Panc1 (cell line): ENCODE results near the gene ZDHHC11B. TPM values are rescaled to one million over a fixed set of nuclear protein-coding genes. Genes with fewer than 3 reads are reported as not detected.
A peak's percentile ranks its signal among the peaks of the same experiment; 100 is the strongest.

Experiments used
- ATAC-seq: fragments of 200-7000 bp; cut with Tn5 transposase; 2 replicates; pipeline ENCODE4 v1.9.1; 2020; ENCODE audit warnings: mild to moderate bottlenecking, moderate library complexity
- BruUV-seq: library from RNA; stranded (reverse); fragments of 400-500 nt; replicated peaks from 2 replicates; lab custom pipeline; 2021; lab: Mats Ljungman, UMichigan
- CTCF ChIA-PET: fragments of 300-600 bp; sonication (Branson Sonifier 250); formaldehyde crosslinking; loops from one replicate; lab custom pipeline; 2022; ENCODE audit warnings: antibody characterized with exemption; lab: Charles Lee
- POLR2A ChIA-PET: fragments of 300-600 bp; sonication (Branson Sonifier 250); formaldehyde crosslinking; loops from one replicate; lab custom pipeline; 2022; ENCODE audit warnings: antibody characterized with exemption; lab: Charles Lee
- DNase-seq: peaks from one replicate; pipeline ENCODE4 v3.0.0-alpha.2; 2010; ENCODE audit warnings: low read depth, low spot score
- H3K27ac ChIP-seq: 2 replicates; pipeline ENCODE4 v1.5.1; 2011; ENCODE audit warnings: mild to moderate bottlenecking, low read length, inconsistent platforms
- H3K27me3 ChIP-seq: fragments of 200-500 bp; sonication (Bioruptor generic); 2 replicates; pipeline ENCODE4 v1.6.0; 2014; ENCODE audit warnings: low read length, inconsistent platforms; ENCODE audit not compliant: control insufficient read depth, insufficient read depth
- H3K36me3 ChIP-seq: fragments of 200-500 bp; sonication (Bioruptor generic); 2 replicates; pipeline ENCODE4 v1.5.1; 2014; ENCODE audit warnings: inconsistent platforms, mild to moderate bottlenecking, low read length, moderate library complexity; ENCODE audit not compliant: control insufficient read depth, insufficient read depth
- H3K4me1 ChIP-seq: 2 replicates; pipeline ENCODE4 v1.5.1; 2011; ENCODE audit warnings: inconsistent platforms, mild to moderate bottlenecking, low read length, moderate library complexity; ENCODE audit not compliant: control insufficient read depth, insufficient read depth
- H3K4me3 ChIP-seq, 2 experiments: 2 replicates each; pipeline ENCODE4 v1.5.1; 2011 to 2012; ENCODE audit warnings: low read depth in 2 of 2, low read length in 2 of 2, mild to moderate bottlenecking in 2 of 2, inconsistent platforms in 1 of 2, moderate library complexity in 1 of 2
- H3K9me3 ChIP-seq: fragments of 200-500 bp; sonication (Bioruptor generic); 2 replicates; pipeline ENCODE4 v1.5.1; 2014; ENCODE audit warnings: low read depth, mild to moderate bottlenecking, inconsistent platforms, low read length, moderate library complexity; ENCODE audit not compliant: control insufficient read depth, insufficient read depth
- CTCF ChIP-seq: fragments of 450-650 bp; IDR thresholded peaks from 2 replicates; pipeline ENCODE4 v1.5.1; 2017; ENCODE audit warnings: mild to moderate bottlenecking
- POLR2AphosphoS5 ChIP-seq: IDR thresholded peaks from 2 replicates; pipeline ENCODE4 v1.6.1; 2012; ENCODE audit warnings: mild to moderate bottlenecking, low read depth, low read length, moderate library complexity
- REST ChIP-seq, 2 experiments: IDR thresholded peaks; 2 replicates each; pipeline ENCODE4 v1.6.1; 2011 to 2012; ENCODE audit warnings: low read depth in 2 of 2, control low read depth in 1 of 2, low read length in 1 of 2, mild to moderate bottlenecking in 1 of 2, moderate library complexity in 1 of 2; ENCODE audit not compliant: insufficient read depth in 1 of 2
- SIN3A ChIP-seq: IDR thresholded peaks from 2 replicates; pipeline ENCODE4 v1.6.1; 2012; ENCODE audit warnings: low read depth, mild to moderate bottlenecking, low read length, moderate library complexity, borderline replicate concordance; ENCODE audit not compliant: insufficient read depth
- TCF7L2 ChIP-seq: IDR thresholded peaks from 2 replicates; pipeline ENCODE4 v1.6.1; 2011; ENCODE audit warnings: mild to moderate bottlenecking, low read depth, low read length, inconsistent platforms
- in situ Hi-C: cut with HindIII; loops from 2 replicates; pipeline ENCODE4 v1.10.0; 2016; ENCODE audit warnings: low sequenced_read_pairs, low pct_unique_long_range_greater_than_20kb
- intact Hi-C: fragments of 100-400 bp; cut with micrococcal nuclease; formaldehyde crosslinking; loops from one replicate; pipeline ENCODE4 v1.10.0; 2022; ENCODE audit not compliant: unreplicated experiment
- total RNA-seq: library from RNA; stranded (reverse); gene quantifications from one replicate; pipeline ENCODE4 v1.2.1, GENCODE V29; 2021; ENCODE audit not compliant: unreplicated experiment

Gene ZDHHC11B
- total RNA-seq, 1 experiment from 2014 or later: 1.4 TPM

- TF ChIP-seq POLR2AphosphoS5: no peak
- ChIA-PET CTCF (no interaction called here), POLR2A (no interaction called here)
- Histone ChIP-seq H3K27ac (no peak overlapping the region), H3K36me3 (no peaks in the 10 kb centered on the region; the same call in 1 of the 2 replicates), H3K27me3 (no peaks in the 10 kb centered on the region), H3K4me3 (no peak overlapping the region), H3K9me3 (no peaks in the 10 kb centered on the region), H3K4me1 (peaks cover 6% of the 10 kb centered on the region)
- no TSS peak for BruUV-seq
- ATAC-seq: 0 out of 2 replicates have a peak, but pooled peaks have one; percentile 5
- no peak for DNase-seq
- in situ Hi-C loops: no loop called here
- intact Hi-C loops: no loop called here
Observed at GRCh38 chr5:664343-664993, 120.1 kb downstream of the ZDHHC11B start.

- CTCF ChIA-PET: no interaction called here
- Histone ChIP-seq H3K4me3 (no peak overlapping the region), H3K27me3 (no peaks in the 10 kb centered on the region), H3K4me1 (no peaks in the 10 kb centered on the region), H3K27ac (no peak overlapping the region), H3K9me3 (no peaks in the 10 kb centered on the region), H3K36me3 (no peaks in the 10 kb centered on the region; the same call in 1 of the 2 replicates)
- DNase-seq (no peak), ATAC-seq (peak; percentile 30)
- intact Hi-C loops (no loop called here), in situ Hi-C loops (no loop called here)
- BruUV-seq: no TSS peak
- TF ChIP-seq TCF7L2: no peak
- TF ChIP-seq REST (IDR thresholded peaks at IDR 0.05; ENCODE audit: insufficient read depth in 1 of 2, low read depth in 2 of 2, low read length in 1 of 2): no peak
- TF ChIP-seq SIN3A: no peak
- POLR2A ChIA-PET: no interaction called here
Observed at GRCh38 chr5:663436-664342, 120.8 kb downstream of the ZDHHC11B start.

- BruUV-seq: no TSS peak
- POLR2A ChIA-PET: no interaction called here
- TF ChIP-seq REST (IDR thresholded peaks at IDR 0.05; ENCODE audit: insufficient read depth in 1 of 2, low read depth in 2 of 2, low read length in 1 of 2) (no peak), CTCF (no peak), SIN3A (no peak), POLR2AphosphoS5 (no peak), TCF7L2 (no peak)
- Histone ChIP-seq H3K36me3 (no peaks in the 10 kb centered on the region; the same call in 1 of the 2 replicates), H3K27me3 (no peaks in the 10 kb centered on the region), H3K27ac (no peak overlapping the region), H3K4me1 (peaks cover 5% of the 10 kb centered on the region), H3K9me3 (no peaks in the 10 kb centered on the region), H3K4me3 (no peak overlapping the region)
- no peak for ATAC-seq
- in situ Hi-C loops (no loop called here), intact Hi-C loops (no loop called here)
- CTCF ChIA-PET: no interaction called here
- no peak for DNase-seq
Observed at GRCh38 chr5:662751-663435, 121.6 kb downstream of the ZDHHC11B start.
